IMR-90 (cell line): ENCODE measurements around the gene GPR176. TPM values are rescaled to one million over a fixed set of nuclear protein-coding genes. Genes with fewer than 3 reads are reported as not detected.

ENCODE experiments used
- ATAC-seq: fragments of 200-7000 bp; cut with Tn5 transposase; 2 replicates; pipeline ENCODE4 v1.9.1; 2020; ENCODE audit warnings: low read depth, mild to moderate bottlenecking, moderate library complexity
- BruUV-seq: library from RNA; stranded (reverse); fragments of 400-500 nt; replicated peaks from 2 replicates; lab custom pipeline; 2021; lab: Mats Ljungman, UMichigan
- CTCF ChIA-PET: fragments of 300-600 bp; formaldehyde crosslinking; extraction: SDS; loops from one replicate; lab custom pipeline; 2021; ENCODE audit warnings: antibody characterized with exemption; lab: Yijun Ruan, JAX
- POLR2A ChIA-PET: fragments of 300-600 bp; sonication (Branson Sonifier 250); formaldehyde crosslinking; loops from one replicate; lab custom pipeline; 2022; ENCODE audit warnings: antibody characterized with exemption; ENCODE audit not compliant: unreplicated experiment; lab: Charles Lee
- DNase-seq: peaks from one replicate; pipeline ENCODE4 v3.0.0; 2013
- H2AFZ ChIP-seq: replicated peaks from 2 replicates; pipeline ENCODE3; 2013; ENCODE audit warnings: low read length, mild to moderate bottlenecking; ENCODE audit not compliant: poor library complexity
- H2AK5ac ChIP-seq: 2 replicates; pipeline ENCODE4 v1.6.1; 2013; ENCODE audit warnings: low read depth, low read length, inconsistent platforms
- H2AK9ac ChIP-seq: replicated peaks from 2 replicates; pipeline ENCODE3; 2013; ENCODE audit warnings: mild to moderate bottlenecking, low read depth, low read length, moderate library complexity; ENCODE audit not compliant: poor library complexity
- H2BK120ac ChIP-seq: 2 replicates; pipeline ENCODE4 v1.6.1; 2013; ENCODE audit warnings: low read depth, low read length, inconsistent platforms
- H2BK15ac ChIP-seq: 3 replicates; pipeline ENCODE4 v1.6.1; 2013; ENCODE audit warnings: low read depth, low read length, inconsistent platforms
- H2BK20ac ChIP-seq: 2 replicates; pipeline ENCODE4 v1.6.1; 2013; ENCODE audit warnings: low read depth, mild to moderate bottlenecking, inconsistent platforms, low read length, moderate library complexity
- H2BK5ac ChIP-seq: 2 replicates; pipeline ENCODE4 v1.6.1; 2013; ENCODE audit warnings: mild to moderate bottlenecking, low read depth, low read length, inconsistent platforms; ENCODE audit not compliant: poor library complexity, severe bottlenecking
- H3K14ac ChIP-seq: replicated peaks from 2 replicates; pipeline ENCODE4 v1.6.1; 2013; ENCODE audit warnings: low read depth, low read length, inconsistent platforms
- H3K18ac ChIP-seq: 2 replicates; pipeline ENCODE4 v1.6.1; 2013; ENCODE audit warnings: low read depth, low read length, control low read depth
- H3K23ac ChIP-seq: 2 replicates; pipeline ENCODE4 v1.6.1; 2013; ENCODE audit warnings: low read depth, low read length, inconsistent platforms
- H3K27ac ChIP-seq: 2 replicates; pipeline ENCODE4 v1.5.1; 2013; ENCODE audit warnings: mild to moderate bottlenecking, control low read depth, low read length; ENCODE audit not compliant: insufficient read depth
- H3K27me3 ChIP-seq: 2 replicates; pipeline ENCODE4 v1.6.1; 2013; ENCODE audit warnings: low read length; ENCODE audit not compliant: control insufficient read depth, insufficient read depth
- H3K36me3 ChIP-seq: 2 replicates; pipeline ENCODE4 v1.6.1; 2013; ENCODE audit warnings: low read length, mixed read lengths; ENCODE audit not compliant: control insufficient read depth, insufficient read depth
- H3K4ac ChIP-seq: 2 replicates; pipeline ENCODE4 v1.6.1; 2013; ENCODE audit warnings: low read depth, low read length, inconsistent platforms
- H3K4me1 ChIP-seq: 2 replicates; pipeline ENCODE4 v1.6.1; 2013; ENCODE audit warnings: low read length, mixed read lengths; ENCODE audit not compliant: control insufficient read depth, insufficient read depth
- H3K4me2 ChIP-seq: 2 replicates; pipeline ENCODE4 v1.6.1; 2013; ENCODE audit warnings: low read depth, mild to moderate bottlenecking, control low read depth, low read length, moderate library complexity
- H3K4me3 ChIP-seq: 2 replicates; pipeline ENCODE4 v1.5.1; 2013; ENCODE audit warnings: low read depth, mild to moderate bottlenecking, control low read depth, low read length, moderate library complexity; ENCODE audit not compliant: insufficient read depth
- H3K56ac ChIP-seq: 2 replicates; pipeline ENCODE4 v1.6.1; 2013; ENCODE audit warnings: low read length, inconsistent platforms; ENCODE audit not compliant: insufficient read depth; ENCODE audit errors: extremely low read depth
- H3K79me1 ChIP-seq, 2 experiments: 2 replicates each; pipeline ENCODE4 v1.6.1; 2013; ENCODE audit warnings: low read length in 2 of 2, inconsistent platforms in 1 of 2, low read depth in 1 of 2
- H3K9ac ChIP-seq: 2 replicates; pipeline ENCODE4 v1.6.1; 2013; ENCODE audit warnings: low read depth, low read length, control low read depth
- H3K9me1 ChIP-seq: 2 replicates; pipeline ENCODE4 v1.6.1; 2013; ENCODE audit warnings: low read length, inconsistent platforms; ENCODE audit not compliant: insufficient read depth
- H3K9me3 ChIP-seq: 2 replicates; pipeline ENCODE4 v1.6.1; 2013; ENCODE audit warnings: low read length; ENCODE audit not compliant: control insufficient read depth, insufficient read depth
- H4K20me1 ChIP-seq: 2 replicates; pipeline ENCODE4 v1.6.1; 2013; ENCODE audit warnings: low read length, inconsistent platforms; ENCODE audit not compliant: insufficient read depth
- H4K5ac ChIP-seq: 2 replicates; pipeline ENCODE4 v1.6.1; 2013; ENCODE audit warnings: mild to moderate bottlenecking, low read depth, low read length, control low read depth
- H4K8ac ChIP-seq, 2 experiments: 2 replicates each; pipeline ENCODE4 v1.6.1; 2013; ENCODE audit warnings: low read depth in 2 of 2, low read length in 2 of 2, control low read depth in 1 of 2, inconsistent platforms in 1 of 2
- H4K91ac ChIP-seq: 2 replicates; pipeline ENCODE4 v1.6.1; 2013; ENCODE audit warnings: low read depth, low read length, inconsistent platforms; ENCODE audit not compliant: insufficient read depth
- BHLHE40 ChIP-seq: fragments of 150-350 bp; IDR thresholded peaks from 2 replicates; pipeline ENCODE4 v1.6.1; 2016; ENCODE audit warnings: mild to moderate bottlenecking, low read depth, low read length
- RAD21 ChIP-seq: IDR thresholded peaks from 2 replicates; pipeline ENCODE4 v1.6.1; 2012; ENCODE audit warnings: low read length, improper control_type of control experiment
- RCOR1 ChIP-seq: IDR thresholded peaks from 2 replicates; pipeline ENCODE4 v1.6.1; 2012; ENCODE audit warnings: mild to moderate bottlenecking, low read length, improper control_type of control experiment; ENCODE audit not compliant: insufficient replicate concordance
- SMC3 ChIP-seq: fragments of 150-350 bp; IDR thresholded peaks from 2 replicates; pipeline ENCODE4 v1.6.1; 2016; ENCODE audit warnings: low read depth, mild to moderate bottlenecking, antibody characterized with exemption, low read length, moderate library complexity
- WGBS, 2 experiments: methylation state at CpG; one replicate each; pipeline versions ENCODE4 v1.1.5 to v1.1.7; 2013; ENCODE audit warnings: missing lambda C conversion rate in 2 of 2; ENCODE audit not compliant: insufficient read length in 1 of 2; ENCODE audit errors: extremely low coverage in 2 of 2; 5-methylcytosine and 5-hydroxymethylcytosine counted together
- dilution Hi-C: fragments of 300-500 bp; cut with HindIII; formaldehyde crosslinking; loops from one replicate; pipeline ENCODE4 v1.14.3; 2018; ENCODE audit warnings: low sequenced_read_pairs; ENCODE audit not compliant: unreplicated experiment
- in situ Hi-C: fragments of 300-500 bp; cut with MboI; formaldehyde crosslinking; loops from 3 replicates; pipeline ENCODE4 v1.14.3; 2019; ENCODE audit warnings: low sequenced_read_pairs, inconsistent platforms, mixed read lengths
- intact Hi-C: fragments of 100-400 bp; cut with micrococcal nuclease; formaldehyde crosslinking; loops from 2 replicates; pipeline ENCODE4 v1.10.0; 2022
- polyA plus RNA-seq, 3 experiments: library from polyadenylated mRNA; depleted of rRNA; stranded (reverse); fragments of >200 nt; gene quantifications; 2 replicates each; pipeline ENCODE4 v1.2.3, GENCODE V29; 2012; ENCODE audit warnings: low replicate concordance in 1 of 3
- total RNA-seq: library from RNA; depleted of rRNA; stranded (reverse); fragments of >200 nt; gene quantifications from 2 replicates; pipeline ENCODE4 v1.2.3, GENCODE V29; 2012
- TF ChIP-seq, protein P1 (sequence below): conservative IDR thresholded peaks from 2 replicates; pipeline ENCODE4 v1.5.1; 2012; ENCODE audit warnings: mild to moderate bottlenecking, low read depth, low read length, improper control_type of control experiment
- TF ChIP-seq, protein P2 (sequence below): fragments of 150-350 bp; IDR thresholded peaks from 2 replicates; pipeline ENCODE4 v1.6.1; 2017; ENCODE audit warnings: mild to moderate bottlenecking, antibody characterized with exemption, low read length, low read depth

GPR176 gene
- total and polyA plus RNA-seq, 2 of the 4 experiments (the other 2 are of a cell fraction): 114 to 246 TPM

DNA sequence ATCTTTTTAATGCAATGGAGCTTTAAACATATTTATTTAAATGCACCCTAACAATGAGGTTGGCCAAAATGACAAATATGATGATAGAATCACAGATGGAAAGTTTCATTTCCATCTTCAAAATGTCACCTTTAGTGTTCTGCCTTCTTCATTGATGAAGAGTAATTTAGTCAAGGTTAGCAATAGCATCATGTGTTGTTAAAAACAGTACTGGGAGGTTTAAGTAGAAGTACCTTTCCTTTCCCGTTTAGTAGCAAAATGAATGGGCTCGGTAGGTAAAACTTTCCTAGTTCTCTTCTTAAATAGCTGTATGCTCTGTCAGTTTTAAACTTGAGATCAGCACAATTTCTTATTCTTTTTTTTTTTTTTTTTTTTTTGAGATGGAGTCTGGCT lies 48.9 kb upstream of the GPR176 start:
- H3K4ac ChIP-seq: no peak overlapping the region
- WGBS, 2 experiments: no CpG with 5 or more reads among the region's 2 CpGs
- BruUV-seq: no TSS peak
- no peak overlapping the region for H2AFZ ChIP-seq
- H3K36me3 ChIP-seq: peaks cover 31% of the 10 kb centered on the region
- dilution Hi-C loops (no loop called here), in situ Hi-C loops (no loop called here), intact Hi-C loops (no loop called here)
- no peak for DNase-seq
- H4K91ac ChIP-seq: no peak overlapping the region
- peaks cover 9% of the 10 kb centered on the region; the same call in 1 of the 2 replicates for H3K9me1 ChIP-seq
- no peak overlapping the region for H3K14ac ChIP-seq
- TF ChIP-seq BHLHE40 (no peak), SMC3 (no peak), RCOR1 (no peak), RAD21 (no peak)
- TF ChIP-seq, protein P1, sequence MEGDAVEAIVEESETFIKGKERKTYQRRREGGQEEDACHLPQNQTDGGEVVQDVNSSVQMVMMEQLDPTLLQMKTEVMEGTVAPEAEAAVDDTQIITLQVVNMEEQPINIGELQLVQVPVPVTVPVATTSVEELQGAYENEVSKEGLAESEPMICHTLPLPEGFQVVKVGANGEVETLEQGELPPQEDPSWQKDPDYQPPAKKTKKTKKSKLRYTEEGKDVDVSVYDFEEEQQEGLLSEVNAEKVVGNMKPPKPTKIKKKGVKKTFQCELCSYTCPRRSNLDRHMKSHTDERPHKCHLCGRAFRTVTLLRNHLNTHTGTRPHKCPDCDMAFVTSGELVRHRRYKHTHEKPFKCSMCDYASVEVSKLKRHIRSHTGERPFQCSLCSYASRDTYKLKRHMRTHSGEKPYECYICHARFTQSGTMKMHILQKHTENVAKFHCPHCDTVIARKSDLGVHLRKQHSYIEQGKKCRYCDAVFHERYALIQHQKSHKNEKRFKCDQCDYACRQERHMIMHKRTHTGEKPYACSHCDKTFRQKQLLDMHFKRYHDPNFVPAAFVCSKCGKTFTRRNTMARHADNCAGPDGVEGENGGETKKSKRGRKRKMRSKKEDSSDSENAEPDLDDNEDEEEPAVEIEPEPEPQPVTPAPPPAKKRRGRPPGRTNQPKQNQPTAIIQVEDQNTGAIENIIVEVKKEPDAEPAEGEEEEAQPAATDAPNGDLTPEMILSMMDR: no peak
- TF ChIP-seq, protein P2, sequence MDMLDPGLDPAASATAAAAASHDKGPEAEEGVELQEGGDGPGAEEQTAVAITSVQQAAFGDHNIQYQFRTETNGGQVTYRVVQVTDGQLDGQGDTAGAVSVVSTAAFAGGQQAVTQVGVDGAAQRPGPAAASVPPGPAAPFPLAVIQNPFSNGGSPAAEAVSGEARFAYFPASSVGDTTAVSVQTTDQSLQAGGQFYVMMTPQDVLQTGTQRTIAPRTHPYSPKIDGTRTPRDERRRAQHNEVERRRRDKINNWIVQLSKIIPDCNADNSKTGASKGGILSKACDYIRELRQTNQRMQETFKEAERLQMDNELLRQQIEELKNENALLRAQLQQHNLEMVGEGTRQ: no peak
- no peak overlapping the region for H3K56ac ChIP-seq
- no peaks in the 10 kb centered on the region for H3K9me3 ChIP-seq
- no peak overlapping the region for H3K18ac ChIP-seq
- no peak overlapping the region for H3K9ac ChIP-seq
- H2BK5ac ChIP-seq: no peak overlapping the region
- no peak overlapping the region for H3K4me2 ChIP-seq
- no peak overlapping the region for H2BK20ac ChIP-seq
- ChIA-PET CTCF (no interaction called here), POLR2A (no interaction called here)
- peaks cover 14% of the 10 kb centered on the region for H4K20me1 ChIP-seq
- H2BK15ac ChIP-seq: no peak overlapping the region
- no peak overlapping the region for H2AK5ac ChIP-seq
- H4K5ac ChIP-seq: no peak overlapping the region
- ATAC-seq: no peak
- H3K4me3 ChIP-seq: no peak overlapping the region
- no peak overlapping the region for H3K27ac ChIP-seq
- H2AK9ac ChIP-seq: no peak overlapping the region
- H3K27me3 ChIP-seq: no peaks in the 10 kb centered on the region
- H3K23ac ChIP-seq: no peak overlapping the region
- H4K8ac ChIP-seq: no peak overlapping the region
- H3K79me1 ChIP-seq: peaks cover 39 to 67% of the 10 kb centered on the region in 2 experiments
- H2BK120ac ChIP-seq: no peak overlapping the region
- peaks cover 2% of the 10 kb centered on the region for H3K4me1 ChIP-seq
